GM18511 (cell line): ENCODE results near the gene ACTR8.

Experiments used
- ATAC-seq: cut with Tn5 transposase; IDR thresholded peaks from one replicate; pipeline ENCODE4 v1.9.1; 2021; ENCODE audit warnings: mild to moderate bottlenecking, moderate library complexity; ENCODE audit not compliant: unreplicated experiment

The ACTR8 gene

GRCh38 chr3:53817809-53818208 is 64.1 kb downstream of the ACTR8 start:
- ATAC-seq, result no peak

GRCh38 chr3:53817211-53817610 is 64.7 kb downstream of the ACTR8 start:
- no peak for ATAC-seq
